ENCODE data around the gene PCARE. TPM values are rescaled to one million over a fixed set of nuclear protein-coding genes. Genes with fewer than 3 reads are reported as not detected.
A peak's percentile ranks its signal among the peaks of the same experiment; 100 is the strongest.

PCARE gene
- total and polyA plus RNA-seq, 2 experiments from 2014 or later, result 2.2 TPM; not detected in 1

DNA sequence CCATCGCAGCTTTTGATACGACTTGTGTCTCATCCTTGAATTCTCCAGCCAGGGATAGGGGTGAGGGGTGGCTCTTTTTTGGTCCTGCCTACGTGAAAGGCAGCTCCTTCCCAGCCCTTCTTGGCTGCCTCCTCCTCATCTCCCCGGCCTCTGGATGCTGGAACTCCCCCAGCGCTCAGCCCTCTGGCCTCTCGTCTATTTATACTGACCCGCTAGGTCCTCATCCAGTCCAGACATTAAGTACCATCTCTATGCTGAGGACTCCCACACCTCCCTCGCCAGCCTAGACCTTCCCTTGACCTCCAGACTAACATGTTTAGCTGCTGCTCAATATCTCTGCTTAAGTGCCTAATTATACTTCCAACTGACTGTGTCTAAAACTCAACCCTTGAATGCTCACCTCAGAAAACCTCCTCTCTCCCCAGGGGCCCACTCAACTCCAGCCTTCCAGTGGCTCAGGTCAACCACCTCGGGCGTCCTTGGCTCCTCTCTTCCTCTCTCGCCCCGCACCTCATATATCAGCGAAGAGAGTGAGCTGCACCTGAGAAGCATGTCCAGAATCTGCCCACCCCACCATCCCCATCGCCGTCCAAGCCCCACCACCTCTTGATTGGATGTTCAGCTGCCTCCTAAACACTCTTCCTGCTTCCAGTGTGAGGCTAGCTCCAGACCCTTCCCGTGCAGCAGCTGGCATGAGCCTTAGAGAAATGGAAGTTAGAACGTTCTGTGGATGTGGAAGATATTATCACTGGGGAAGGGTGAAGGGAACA is 58.4 kb downstream of the PCARE start:
- Histone ChIP-seq H3K9me3 (ENCODE audit: low read depth) (no peaks in the 10 kb centered on the region), H3K79me2 (no peaks in the 10 kb centered on the region), H3K4me1 (ENCODE audit: insufficient read depth) (peaks cover 17% of the 10 kb centered on the region), H3K4me2 (no peak overlapping the region), H3K27ac (no peak overlapping the region), H4K20me1 (ENCODE audit: insufficient read depth, poor library complexity, severe bottlenecking) (no peaks in the 10 kb centered on the region), H3K4me3 (no peak overlapping the region), H3K27me3 (no peaks in the 10 kb centered on the region), H3K36me3 (replicated peaks; ENCODE audit: insufficient read depth, low read depth) (no peaks in the 10 kb centered on the region), H2AFZ (no peak overlapping the region), H3K9me2 (replicated peaks; ENCODE audit: insufficient read depth) (no peaks in the 10 kb centered on the region)
- no peak for TF ChIP-seq EZH2phosphoT487 (IDR thresholded peaks at IDR 0.05; ENCODE audit: low read depth, severe bottlenecking, unreplicated experiment)
- WGBS (ENCODE audit: low lambda C conversion rate, missing lambda C conversion rate), result 93% methylated on average over 17 of the region's 17 CpGs
- no peak for DNase-seq (ENCODE audit: low spot score)

DNA sequence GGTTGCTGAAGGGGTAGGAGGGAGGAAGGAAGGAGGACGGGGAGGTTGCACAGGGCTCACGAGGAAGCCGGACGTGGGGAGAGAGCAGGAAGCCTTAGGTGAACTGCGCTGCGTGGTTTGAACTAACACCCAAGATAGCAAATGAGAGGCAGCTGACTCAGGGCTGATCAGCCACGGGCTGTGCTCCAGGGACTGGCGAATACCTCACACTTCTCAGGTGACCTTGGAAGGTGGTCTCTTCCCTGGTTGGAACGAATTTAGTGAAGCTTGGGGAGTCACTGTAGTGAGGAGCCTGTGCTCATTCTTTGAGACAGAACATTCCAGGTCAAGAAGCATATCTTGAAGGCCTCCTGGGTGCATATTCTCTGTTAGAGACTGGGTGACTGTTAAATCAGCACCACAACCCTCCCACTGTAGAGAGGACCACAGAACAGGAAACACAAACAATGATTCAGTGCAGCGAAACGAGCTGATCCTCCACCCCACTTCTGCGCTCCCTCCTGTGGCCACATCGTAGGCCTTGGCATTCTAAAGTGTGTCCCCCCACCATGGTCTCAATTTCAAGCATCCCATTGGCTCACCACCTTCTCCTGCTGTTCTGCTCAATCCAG is 59.4 kb downstream of the PCARE start:
- TF ChIP-seq EZH2phosphoT487 (IDR thresholded peaks at IDR 0.05; ENCODE audit: low read depth, severe bottlenecking, unreplicated experiment) (no peak), EZH2 (IDR thresholded peaks at IDR 0.05; ENCODE audit: borderline replicate concordance) (no peak)
- TF ChIP-seq, protein P1, sequence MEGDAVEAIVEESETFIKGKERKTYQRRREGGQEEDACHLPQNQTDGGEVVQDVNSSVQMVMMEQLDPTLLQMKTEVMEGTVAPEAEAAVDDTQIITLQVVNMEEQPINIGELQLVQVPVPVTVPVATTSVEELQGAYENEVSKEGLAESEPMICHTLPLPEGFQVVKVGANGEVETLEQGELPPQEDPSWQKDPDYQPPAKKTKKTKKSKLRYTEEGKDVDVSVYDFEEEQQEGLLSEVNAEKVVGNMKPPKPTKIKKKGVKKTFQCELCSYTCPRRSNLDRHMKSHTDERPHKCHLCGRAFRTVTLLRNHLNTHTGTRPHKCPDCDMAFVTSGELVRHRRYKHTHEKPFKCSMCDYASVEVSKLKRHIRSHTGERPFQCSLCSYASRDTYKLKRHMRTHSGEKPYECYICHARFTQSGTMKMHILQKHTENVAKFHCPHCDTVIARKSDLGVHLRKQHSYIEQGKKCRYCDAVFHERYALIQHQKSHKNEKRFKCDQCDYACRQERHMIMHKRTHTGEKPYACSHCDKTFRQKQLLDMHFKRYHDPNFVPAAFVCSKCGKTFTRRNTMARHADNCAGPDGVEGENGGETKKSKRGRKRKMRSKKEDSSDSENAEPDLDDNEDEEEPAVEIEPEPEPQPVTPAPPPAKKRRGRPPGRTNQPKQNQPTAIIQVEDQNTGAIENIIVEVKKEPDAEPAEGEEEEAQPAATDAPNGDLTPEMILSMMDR (IDR thresholded peaks at IDR 0.05; ENCODE audit: poor library complexity), result no peak
- WGBS (ENCODE audit: low lambda C conversion rate, missing lambda C conversion rate), result 79% methylated on average over 13 of the region's 13 CpGs
- H3K4me3 ChIP-seq, result no peak overlapping the region
- H3K79me2 ChIP-seq, result no peaks in the 10 kb centered on the region
- no peaks in the 10 kb centered on the region for H3K9me2 ChIP-seq (replicated peaks; ENCODE audit: insufficient read depth)
- no peaks in the 10 kb centered on the region for H4K20me1 ChIP-seq (ENCODE audit: insufficient read depth, poor library complexity, severe bottlenecking)
- H3K4me1 ChIP-seq (ENCODE audit: insufficient read depth), result peaks cover 17% of the 10 kb centered on the region
- H3K36me3 ChIP-seq (replicated peaks; ENCODE audit: insufficient read depth, low read depth), result no peaks in the 10 kb centered on the region
- no peak for DNase-seq (ENCODE audit: low spot score)
- H3K9me3 ChIP-seq (ENCODE audit: low read depth), result no peaks in the 10 kb centered on the region
- H2AFZ ChIP-seq, result no peak overlapping the region
- H3K27ac ChIP-seq, result no peak overlapping the region
- H3K27me3 ChIP-seq, result no peaks in the 10 kb centered on the region
- no peak overlapping the region for H3K4me2 ChIP-seq

DNA sequence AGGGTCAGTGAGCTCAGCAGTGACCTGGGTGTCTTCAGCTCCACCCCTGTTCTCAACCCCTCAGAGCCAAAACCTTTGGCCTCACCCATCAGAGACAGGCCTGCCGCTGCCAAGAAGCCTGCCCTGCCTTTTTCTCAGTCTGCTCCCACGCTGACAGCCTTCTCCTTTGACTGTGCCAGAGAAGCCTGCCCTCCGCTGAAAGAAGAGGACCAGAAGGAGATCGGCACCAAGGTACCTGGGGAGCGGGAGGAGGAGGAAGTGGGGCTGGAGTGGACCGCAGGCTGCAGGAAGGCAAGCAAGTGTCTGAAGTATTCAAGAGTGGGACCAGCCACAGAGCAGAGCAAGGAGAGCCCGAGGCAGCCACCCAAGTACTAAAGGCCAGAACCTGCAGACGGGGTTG is 60.0 kb downstream of the PCARE start:
- Histone ChIP-seq H3K4me3 (no peak overlapping the region), H3K4me1 (ENCODE audit: insufficient read depth) (peaks cover 17% of the 10 kb centered on the region), H3K27me3 (no peaks in the 10 kb centered on the region), H3K79me2 (no peaks in the 10 kb centered on the region), H3K27ac (no peak overlapping the region), H4K20me1 (ENCODE audit: insufficient read depth, poor library complexity, severe bottlenecking) (no peaks in the 10 kb centered on the region), H3K9me2 (replicated peaks; ENCODE audit: insufficient read depth) (no peaks in the 10 kb centered on the region), H3K9me3 (ENCODE audit: low read depth) (no peaks in the 10 kb centered on the region), H3K36me3 (replicated peaks; ENCODE audit: insufficient read depth, low read depth) (no peaks in the 10 kb centered on the region), H3K4me2 (no peak overlapping the region), H2AFZ (no peak overlapping the region)
- 96% methylated on average over 8 of the region's 8 CpGs for WGBS (ENCODE audit: low lambda C conversion rate, missing lambda C conversion rate)
- TF ChIP-seq EZH2phosphoT487 (IDR thresholded peaks at IDR 0.05; ENCODE audit: low read depth, severe bottlenecking, unreplicated experiment) (no peak), EZH2 (IDR thresholded peaks at IDR 0.05; ENCODE audit: borderline replicate concordance) (no peak)
- TF ChIP-seq, protein P1 (IDR thresholded peaks at IDR 0.05; ENCODE audit: poor library complexity), result no peak
- no peak for DNase-seq (ENCODE audit: low spot score)

DNA sequence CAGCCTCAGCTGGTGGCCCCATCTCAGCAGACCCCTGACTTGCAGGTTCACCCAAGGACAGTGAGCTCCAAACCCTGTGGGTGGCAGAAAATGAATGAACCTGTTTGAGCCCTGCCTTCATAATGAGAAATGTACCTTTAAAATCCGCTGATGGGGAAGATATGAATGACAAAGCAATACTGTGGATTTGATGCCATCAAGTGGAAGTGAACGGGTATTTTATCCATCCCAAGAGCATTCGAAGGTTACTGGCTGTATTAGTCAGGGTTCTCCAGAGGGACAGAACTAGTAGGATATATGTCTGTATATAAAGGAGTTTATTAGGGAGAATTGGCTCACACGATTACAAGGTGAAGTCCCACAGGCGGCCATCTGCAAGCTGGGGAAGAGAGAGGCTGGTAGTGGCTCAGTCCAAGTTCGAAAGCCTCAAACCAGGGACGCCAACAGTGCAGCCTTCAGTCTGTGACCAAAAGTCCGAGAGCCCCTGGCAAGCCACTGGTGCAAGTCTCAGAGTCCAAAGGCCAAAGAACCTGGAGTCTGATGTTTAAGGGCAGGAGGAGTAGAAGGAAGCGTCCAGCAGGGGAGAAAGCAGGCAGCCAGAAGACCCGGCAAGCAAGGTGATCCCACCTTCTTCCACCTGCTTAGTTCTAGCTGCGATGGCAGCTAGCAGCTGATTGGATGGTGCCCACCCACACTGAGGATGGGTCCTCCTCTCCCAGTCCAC is 61.1 kb downstream of the PCARE start:
- Histone ChIP-seq H3K9me3 (ENCODE audit: low read depth) (no peaks in the 10 kb centered on the region), H3K27me3 (no peaks in the 10 kb centered on the region), H2AFZ (no peak overlapping the region), H3K4me3 (no peak overlapping the region), H3K36me3 (replicated peaks; ENCODE audit: insufficient read depth, low read depth) (no peaks in the 10 kb centered on the region), H3K79me2 (no peaks in the 10 kb centered on the region), H3K4me1 (ENCODE audit: insufficient read depth) (peaks cover 17% of the 10 kb centered on the region), H4K20me1 (ENCODE audit: insufficient read depth, poor library complexity, severe bottlenecking) (no peaks in the 10 kb centered on the region), H3K4me2 (no peak overlapping the region), H3K27ac (no peak overlapping the region), H3K9me2 (replicated peaks; ENCODE audit: insufficient read depth) (no peaks in the 10 kb centered on the region)
- WGBS (ENCODE audit: low lambda C conversion rate, missing lambda C conversion rate), result 83% methylated on average over 11 of the region's 11 CpGs
- TF ChIP-seq, protein P1 (IDR thresholded peaks at IDR 0.05; ENCODE audit: poor library complexity), result peak; percentile 15
- TF ChIP-seq EZH2 (IDR thresholded peaks at IDR 0.05; ENCODE audit: borderline replicate concordance), result no peak
- no peak for DNase-seq (ENCODE audit: low spot score)
